Tibial artery (tissue), 4 donors: ENCODE measurements around the gene KLK8.

Experiments
- DNase-seq, 2 donors: peaks; one replicate each; pipeline ENCODE4 v3.0.0-alpha.2; 2019
- H3K27ac ChIP-seq, 2 donors: fragments of 200-600 bp; sonication (generic) in 1 of 2; 1 replicate in 1 of 2; 2 replicates in 1 of 2; pipeline ENCODE4 v1.5.1; 2018 to 2019; ENCODE audit warnings: mild to moderate bottlenecking in 1 of 2
- H3K27me3 ChIP-seq, 2 donors: fragments of 200-600 bp; sonication (generic) in 1 of 2; one replicate each; pipeline versions ENCODE4 v1.5.1 to v1.6.0; 2016 to 2019
- H3K36me3 ChIP-seq, 3 donors: fragments of 200-600 bp; sonication (generic) in 2 of 3; one replicate each; pipeline ENCODE4 v1.5.1; 2016 to 2019; ENCODE audit warnings: mild to moderate bottlenecking in 2 of 3
- H3K4me1 ChIP-seq, 4 donors: fragments of 200-600 bp; sonication (generic) in 2 of 4; 1 replicate in 3 of 4; 2 replicates in 1 of 4; pipeline ENCODE4 v1.5.1; 2016 to 2019
- H3K4me3 ChIP-seq, 2 donors: fragments of 200-600 bp; sonication (generic) in 1 of 2; 1 replicate in 1 of 2; 2 replicates in 1 of 2; pipeline ENCODE4 v1.5.1; 2018 to 2019; ENCODE audit warnings: mild to moderate bottlenecking in 2 of 2
- H3K9me3 ChIP-seq, 3 donors: fragments of 200-600 bp; sonication (generic) in 1 of 3; one replicate each; pipeline ENCODE4 v1.5.1; 2016 to 2019
- CTCF ChIP-seq, 2 experiments: fragments of 200-600 bp in 1 of 2; fragments of 450-650 bp in 1 of 2; IDR thresholded peaks; one replicate each; pipeline ENCODE4 v1.5.1; 2017 to 2019; ENCODE audit warnings: antibody characterized with exemption in 2 of 2, mild to moderate bottlenecking in 1 of 2, moderate library complexity in 1 of 2
- intact Hi-C: fragments of 100-400 bp; cut with DNase I; formaldehyde crosslinking; loops from one replicate; pipeline ENCODE4 v1.15.0; 2023; ENCODE audit warnings: low total_unique reads

The KLK8 gene

GRCh38 chr19:50968716-50969412 is 32.5 kb downstream of the KLK8 start:
- no peak overlapping the region for H3K4me3 ChIP-seq
- no peak for TF ChIP-seq CTCF (IDR thresholded peaks at IDR 0.05)
- H3K4me1 ChIP-seq, result no peaks in the 10 kb centered on the region
- peaks cover 0 to 20% of the 10 kb centered on the region in 2 donors for H3K27me3 ChIP-seq
- intact Hi-C loops, result no loop called here
- H3K9me3 ChIP-seq, result no peaks in the 10 kb centered on the region
- DNase-seq, result no peak
- H3K36me3 ChIP-seq, result no peaks in the 10 kb centered on the region
- no peak overlapping the region for H3K27ac ChIP-seq

DNA sequence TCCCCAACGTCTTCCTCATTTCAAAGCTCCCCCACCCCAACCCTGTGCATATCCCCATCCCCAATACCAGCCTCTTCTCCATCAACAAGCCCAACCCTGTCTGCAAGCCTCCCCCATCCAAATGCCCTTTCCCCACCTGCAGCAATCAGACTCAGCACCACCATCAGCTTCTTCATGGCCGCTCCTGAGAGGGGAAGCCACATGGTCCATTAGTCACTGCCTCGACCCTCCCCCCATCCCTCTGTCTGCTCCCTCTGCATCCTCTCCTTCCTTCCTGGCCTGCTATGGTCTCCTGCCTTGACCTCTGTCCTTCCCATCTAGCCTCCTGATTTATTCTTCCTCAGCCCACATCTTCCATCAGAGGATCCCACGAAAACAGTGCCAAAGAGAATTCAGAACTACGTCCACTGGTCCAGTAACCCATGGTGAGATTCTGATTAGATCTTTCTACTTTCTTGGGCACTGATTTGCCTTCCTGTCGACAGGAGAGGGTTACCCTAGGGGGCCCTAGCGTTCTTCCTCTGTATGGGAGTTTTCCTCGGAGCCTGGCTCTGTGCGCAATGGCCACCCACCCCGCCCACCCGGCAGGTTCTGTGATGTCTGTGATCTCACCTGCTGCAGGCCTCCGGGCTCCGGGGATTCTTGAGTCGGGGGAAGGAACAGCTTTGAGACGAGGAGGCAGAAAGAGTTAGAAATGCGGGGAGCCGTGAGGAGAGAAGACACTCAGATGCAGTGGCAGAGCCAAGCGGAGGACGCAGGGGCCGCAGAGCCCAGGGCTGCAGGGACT is 33.3 kb downstream of the KLK8 start:
- no peak overlapping the region for H3K27ac ChIP-seq
- no peaks in the 10 kb centered on the region for H3K4me1 ChIP-seq
- no peak for TF ChIP-seq CTCF (IDR thresholded peaks at IDR 0.05)
- intact Hi-C loops, result no loop called here
- no peak for DNase-seq
- no peaks in the 10 kb centered on the region for H3K9me3 ChIP-seq
- no peak overlapping the region for H3K4me3 ChIP-seq
- H3K27me3 ChIP-seq, result peaks cover 0 to 22% of the 10 kb centered on the region in 2 donors
- no peaks in the 10 kb centered on the region for H3K36me3 ChIP-seq

DNA sequence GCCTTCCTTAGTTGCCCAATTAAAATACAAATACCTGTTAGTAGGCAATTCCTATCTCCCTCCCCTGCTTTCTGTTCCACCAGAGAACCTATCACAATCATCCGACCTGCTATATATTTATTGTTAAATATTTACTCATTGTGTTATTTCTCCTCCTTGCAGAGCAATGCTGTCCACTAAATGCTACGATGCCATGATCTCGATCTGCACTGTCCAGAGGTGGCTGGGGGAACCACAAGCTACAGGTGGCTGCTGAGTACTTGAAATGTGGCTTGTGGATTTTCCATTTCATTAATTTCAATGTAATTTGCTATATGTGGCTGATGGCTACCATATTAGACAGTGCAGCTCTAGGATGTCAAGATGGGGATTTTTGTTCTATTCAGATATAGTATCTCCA is 37.1 kb downstream of the KLK8 start:
- peaks cover 0 to 15% of the 10 kb centered on the region in 2 donors for H3K27me3 ChIP-seq
- intact Hi-C loops, result no loop called here
- H3K4me1 ChIP-seq, result no peaks in the 10 kb centered on the region
- no peak for DNase-seq
- no peaks in the 10 kb centered on the region for H3K36me3 ChIP-seq
- H3K9me3 ChIP-seq, result no peaks in the 10 kb centered on the region
- no peak for TF ChIP-seq CTCF (IDR thresholded peaks at IDR 0.05)
- H3K4me3 ChIP-seq, result no peak overlapping the region
- H3K27ac ChIP-seq, result no peak overlapping the region

GRCh38 chr19:50963381-50963780 is 38.0 kb downstream of the KLK8 start:
- no peaks in the 10 kb centered on the region for H3K9me3 ChIP-seq
- intact Hi-C loops, result no loop called here
- H3K4me3 ChIP-seq, result no peak overlapping the region
- H3K27me3 ChIP-seq, result peaks cover 0 to 6% of the 10 kb centered on the region in 2 donors
- no peak overlapping the region for H3K27ac ChIP-seq
- DNase-seq, result no peak
- no peaks in the 10 kb centered on the region for H3K4me1 ChIP-seq
- TF ChIP-seq CTCF (IDR thresholded peaks at IDR 0.05), result no peak
- H3K36me3 ChIP-seq, result no peaks in the 10 kb centered on the region

GRCh38 chr19:50962245-50962644 is 39.2 kb downstream of the KLK8 start:
- TF ChIP-seq CTCF (IDR thresholded peaks at IDR 0.05), result no peak
- no peak overlapping the region for H3K27ac ChIP-seq
- no peaks in the 10 kb centered on the region for H3K36me3 ChIP-seq

More at GRCh38 chr19:50962245-50962644, 39.2 kb downstream of the KLK8 start:
- no peaks in the 10 kb centered on the region for H3K9me3 ChIP-seq
- intact Hi-C loops, result no loop called here
- H3K4me1 ChIP-seq, result no peaks in the 10 kb centered on the region
- peaks cover 0 to 3% of the 10 kb centered on the region in 2 donors for H3K27me3 ChIP-seq
- H3K4me3 ChIP-seq, result no peak overlapping the region
- no peak for DNase-seq
